ENCODE data around the gene PNN.
"Not testable (repeated sequence)": the region's sequence is repeated elsewhere in the genome, so short reads cannot be mapped to it uniquely, and the experiment has no call there.

Gene PNN

GRCh38 chr14:39181026-39181692 is 6.1 kb downstream of the PNN start:
- no peak for DNase-seq (ENCODE audit: low read depth)

- no peak for DNase-seq (ENCODE audit: low read depth)
These were observed 6.6 kb downstream of the PNN start for GRCh38 chr14:39181693-39182047.

GRCh38 chr14:39182770-39183684 is 8.0 kb downstream of the PNN start:
- DNase-seq (ENCODE audit: low read depth), result no peak

GRCh38 chr14:39183685-39184003 is 8.6 kb downstream of the PNN start:
- not testable (repeated sequence) for DNase-seq (ENCODE audit: low read depth)

GRCh38 chr14:39184628-39185255 is 9.7 kb downstream of the PNN start:
- DNase-seq (ENCODE audit: low read depth), result no peak

GRCh38 chr14:39185256-39186049 is 10.4 kb downstream of the PNN start:
- no peak for DNase-seq (ENCODE audit: low read depth)

GRCh38 chr14:39186941-39187525 is 12.0 kb downstream of the PNN start:
- DNase-seq (ENCODE audit: low read depth), result no peak

- DNase-seq (ENCODE audit: low read depth), result no peak
These were observed 28.9 kb downstream of the PNN start for GRCh38 chr14:39203659-39204606.

GRCh38 chr14:39207430-39207829 is 32.4 kb downstream of the PNN start:
- DNase-seq (ENCODE audit: low read depth), result not testable (repeated sequence)

GRCh38 chr14:39211109-39211741 is 36.2 kb downstream of the PNN start:
- DNase-seq (ENCODE audit: low read depth), result no peak

- DNase-seq (ENCODE audit: low read depth), result no peak
These were observed 37.0 kb downstream of the PNN start for GRCh38 chr14:39212034-39212433.

GRCh38 chr14:39212693-39213092 is 37.6 kb downstream of the PNN start:
- DNase-seq (ENCODE audit: low read depth), result no peak

- DNase-seq (ENCODE audit: low read depth), result no peak
These were observed 42.3 kb downstream of the PNN start for GRCh38 chr14:39217214-39217879.

- DNase-seq (ENCODE audit: low read depth), result no peak
These were observed 43.2 kb downstream of the PNN start for GRCh38 chr14:39218171-39218769.

GRCh38 chr14:39219075-39219499 is 44.0 kb downstream of the PNN start:
- DNase-seq (ENCODE audit: low read depth), result no peak

GRCh38 chr14:39220473-39220872 is 45.4 kb downstream of the PNN start:
- DNase-seq (ENCODE audit: low read depth), result not testable (repeated sequence)

GRCh38 chr14:39228044-39228443 is 53.0 kb downstream of the PNN start:
- DNase-seq (ENCODE audit: low read depth), result no peak

GRCh38 chr14:39228509-39229221 is 53.6 kb downstream of the PNN start:
- no peak for DNase-seq (ENCODE audit: low read depth)

GRCh38 chr14:39229222-39229543 is 54.1 kb downstream of the PNN start:
- peak; percentile 21 for DNase-seq (ENCODE audit: low read depth)
